DOHH2 (cell line): ENCODE measurements around the gene PRPH.

Source experiments
- H3F3A ChIP-seq: fragments of 200-600 bp; sonication (generic), shearing (Covaris generic); 2 replicates; pipeline ENCODE4 v1.6.0; 2016; ENCODE audit warnings: antibody characterized with exemption, mild to moderate bottlenecking; ENCODE audit not compliant: control insufficient read depth, insufficient read depth
- H3K27ac ChIP-seq: fragments of 200-600 bp; sonication (generic); 2 replicates; pipeline ENCODE4 v1.5.1; 2014; ENCODE audit warnings: low read depth, mild to moderate bottlenecking, low read length, moderate library complexity
- H3K27me3 ChIP-seq: fragments of 200-600 bp; sonication (generic); 2 replicates; pipeline ENCODE4 v1.6.1; 2014; ENCODE audit warnings: mild to moderate bottlenecking, low read length, mixed read lengths; ENCODE audit not compliant: control insufficient read depth
- H3K36me3 ChIP-seq: fragments of 200-600 bp; sonication (generic); 2 replicates; pipeline ENCODE4 v1.6.1; 2014; ENCODE audit warnings: mild to moderate bottlenecking, low read length, moderate library complexity, mixed read lengths; ENCODE audit not compliant: control insufficient read depth
- H3K4me1 ChIP-seq: fragments of 200-600 bp; sonication (generic); 2 replicates; pipeline ENCODE4 v1.6.1; 2014; ENCODE audit warnings: mild to moderate bottlenecking, low read length, mixed read lengths; ENCODE audit not compliant: control insufficient read depth
- H3K4me2 ChIP-seq: fragments of 200-600 bp; sonication (generic); 2 replicates; pipeline ENCODE4 v1.6.0; 2014; ENCODE audit warnings: mild to moderate bottlenecking, low read length, moderate library complexity
- H3K4me3 ChIP-seq: fragments of 200-600 bp; sonication (generic); 2 replicates; pipeline ENCODE4 v1.5.1; 2014; ENCODE audit warnings: mild to moderate bottlenecking, low read length, mixed read lengths
- H3K79me2 ChIP-seq: fragments of 200-600 bp; sonication (generic); 2 replicates; pipeline ENCODE4 v1.6.1; 2014; ENCODE audit warnings: mild to moderate bottlenecking, low read length, mixed read lengths; ENCODE audit not compliant: control insufficient read depth
- H3K9me2 ChIP-seq: fragments of 200-600 bp; sonication (generic); replicated peaks from 2 replicates; pipeline ENCODE4 v1.6.1; 2014; ENCODE audit warnings: mild to moderate bottlenecking, low read length, mixed read lengths; ENCODE audit not compliant: control insufficient read depth
- H3K9me3 ChIP-seq: fragments of 200-600 bp; sonication (generic); 2 replicates; pipeline ENCODE4 v1.6.1; 2014; ENCODE audit warnings: antibody characterized with exemption, low read length, mixed read lengths; ENCODE audit not compliant: control insufficient read depth, insufficient read depth
- H4K20me1 ChIP-seq: fragments of 200-600 bp; sonication (generic); 2 replicates; pipeline ENCODE4 v1.6.0; 2014; ENCODE audit warnings: low read depth, mild to moderate bottlenecking, antibody characterized with exemption, low read length, moderate library complexity; ENCODE audit not compliant: control insufficient read depth, insufficient read depth
- EZH2phosphoT487 ChIP-seq: fragments of 200-600 bp; sonication (generic); IDR thresholded peaks from 2 replicates; pipeline ENCODE4 v1.6.1; 2017; ENCODE audit warnings: borderline replicate concordance, mild to moderate bottlenecking, antibody characterized with exemption, low read length, moderate library complexity, mixed read lengths
- TF ChIP-seq, protein P1 (sequence below): fragments of 200-600 bp; sonication (generic); IDR thresholded peaks from one replicate; pipeline ENCODE4 v1.5.1; 2014; ENCODE audit warnings: antibody characterized with exemption, mild to moderate bottlenecking, low read depth, low read length; ENCODE audit not compliant: poor library complexity, severe bottlenecking

PRPH gene

DNA sequence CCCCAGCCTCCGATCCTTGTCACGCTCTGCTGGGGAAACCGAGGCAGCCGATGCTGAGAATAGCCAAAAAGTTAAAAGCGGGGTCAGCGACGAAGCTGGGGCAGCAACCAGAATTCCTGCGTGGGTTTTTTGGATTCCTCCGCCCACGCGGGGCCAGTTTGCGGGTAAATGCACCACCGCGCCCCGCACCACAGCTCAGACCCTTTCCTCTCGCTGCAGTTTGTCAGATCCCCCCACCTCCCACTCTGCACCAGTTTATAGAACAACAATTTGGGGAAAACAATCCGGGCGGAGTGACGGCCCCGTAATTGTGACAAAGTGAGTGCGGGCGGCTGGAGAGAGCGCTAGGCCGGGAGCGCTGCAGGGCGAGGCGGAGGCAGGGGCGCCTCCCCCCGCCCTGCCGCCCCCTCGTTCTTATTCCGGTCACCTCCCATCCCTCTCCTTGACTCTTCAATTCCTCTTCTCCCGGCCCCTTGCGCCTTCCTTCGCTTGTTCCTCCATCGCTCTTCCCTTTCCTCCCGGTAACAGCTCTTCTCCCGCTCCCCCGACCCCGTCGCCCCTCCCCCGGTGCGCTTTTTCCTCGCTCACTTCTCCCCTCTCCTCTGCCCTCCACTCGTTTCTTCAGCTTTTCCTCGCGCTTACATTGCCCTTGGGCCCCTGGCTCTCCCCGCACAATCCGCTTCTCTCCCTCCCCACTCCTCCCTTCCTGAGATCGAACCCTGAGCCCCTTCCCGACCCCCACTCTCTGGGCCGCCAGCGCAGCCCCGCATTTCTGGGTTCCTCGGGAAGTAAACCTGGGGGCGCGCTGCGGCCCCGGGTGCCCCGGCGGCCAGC lies 51.1 kb downstream of the PRPH start:
- H3K9me3 ChIP-seq = no peaks in the 10 kb centered on the region
- no peaks in the 10 kb centered on the region for H3K36me3 ChIP-seq
- H3K4me2 ChIP-seq = peak overlapping the region; percentile 62
- H3K27ac ChIP-seq = no peak overlapping the region
- peak overlapping the region; percentile 52 for H3K4me3 ChIP-seq
- H4K20me1 ChIP-seq = 0 out of 2 replicates have a peak, but pooled peaks cover 2% of the 10 kb centered on the region
- H3K9me2 ChIP-seq = no peaks in the 10 kb centered on the region
- H3K79me2 ChIP-seq = no peaks in the 10 kb centered on the region
- peaks cover 7% of the 10 kb centered on the region; the same call in 1 of the 2 replicates for H3F3A ChIP-seq
- H3K27me3 ChIP-seq = peaks cover 69% of the 10 kb centered on the region
- peaks cover 58% of the 10 kb centered on the region for H3K4me1 ChIP-seq
- TF ChIP-seq, protein P1, sequence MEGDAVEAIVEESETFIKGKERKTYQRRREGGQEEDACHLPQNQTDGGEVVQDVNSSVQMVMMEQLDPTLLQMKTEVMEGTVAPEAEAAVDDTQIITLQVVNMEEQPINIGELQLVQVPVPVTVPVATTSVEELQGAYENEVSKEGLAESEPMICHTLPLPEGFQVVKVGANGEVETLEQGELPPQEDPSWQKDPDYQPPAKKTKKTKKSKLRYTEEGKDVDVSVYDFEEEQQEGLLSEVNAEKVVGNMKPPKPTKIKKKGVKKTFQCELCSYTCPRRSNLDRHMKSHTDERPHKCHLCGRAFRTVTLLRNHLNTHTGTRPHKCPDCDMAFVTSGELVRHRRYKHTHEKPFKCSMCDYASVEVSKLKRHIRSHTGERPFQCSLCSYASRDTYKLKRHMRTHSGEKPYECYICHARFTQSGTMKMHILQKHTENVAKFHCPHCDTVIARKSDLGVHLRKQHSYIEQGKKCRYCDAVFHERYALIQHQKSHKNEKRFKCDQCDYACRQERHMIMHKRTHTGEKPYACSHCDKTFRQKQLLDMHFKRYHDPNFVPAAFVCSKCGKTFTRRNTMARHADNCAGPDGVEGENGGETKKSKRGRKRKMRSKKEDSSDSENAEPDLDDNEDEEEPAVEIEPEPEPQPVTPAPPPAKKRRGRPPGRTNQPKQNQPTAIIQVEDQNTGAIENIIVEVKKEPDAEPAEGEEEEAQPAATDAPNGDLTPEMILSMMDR = no peak
- peak; percentile 93 for TF ChIP-seq EZH2phosphoT487

DNA sequence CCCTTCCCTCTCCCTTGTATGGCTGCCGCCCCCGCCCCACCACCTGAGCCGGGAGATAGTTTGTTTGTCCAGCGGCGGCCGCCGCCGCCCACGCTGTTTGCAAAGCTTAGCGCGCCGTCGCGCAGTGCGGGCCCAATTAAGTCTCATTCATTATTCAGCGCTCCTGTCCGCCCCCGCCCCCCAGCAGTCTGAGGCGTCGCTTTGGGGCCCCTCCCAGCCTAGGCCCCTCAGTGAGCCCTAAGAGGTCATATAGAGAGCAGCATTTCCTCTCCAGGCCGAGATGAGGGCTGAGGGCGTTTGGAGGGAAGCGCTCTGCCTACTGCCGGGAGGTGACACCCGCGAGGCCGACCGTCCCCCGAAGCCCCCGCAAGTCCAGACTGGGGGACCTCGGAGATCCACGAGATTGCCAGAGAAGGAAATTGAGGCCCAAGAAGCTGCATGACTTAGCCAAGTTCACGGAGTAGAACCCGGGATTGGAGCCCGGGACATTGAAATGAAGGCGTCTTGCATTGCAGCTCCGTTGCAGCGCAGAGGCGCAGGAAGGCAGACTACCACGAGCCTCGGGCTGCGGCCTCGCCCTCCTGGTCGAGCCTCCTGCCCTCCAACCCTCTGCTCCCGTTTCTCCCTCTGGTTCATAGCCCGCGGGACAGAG lies 51.8 kb downstream of the PRPH start, which contains the start of gene DNAJC22:
DNAJC22 (plus strand) TSS at position 230 of the 652 bp plus-strand sequence. CDS start 1,985 bp downstream, outside the sequence.
- Histone ChIP-seq H4K20me1 (0 out of 2 replicates have a peak, but pooled peaks cover 2% of the 10 kb centered on the region), H3K27ac (no peak within 1 kb of the TSS), H3K27me3 (peaks cover 62% of the 10 kb centered on the region), H3K4me2 (peak within 1 kb of the TSS; percentile 62), H3K36me3 (no peaks in the 10 kb centered on the region), H3K9me3 (no peaks in the 10 kb centered on the region), H3K4me3 (peak within 1 kb of the TSS; percentile 52), H3K79me2 (no peaks in the 10 kb centered on the region), H3F3A (peaks cover 7% of the 10 kb centered on the region; the same call in 1 of the 2 replicates), H3K9me2 (no peaks in the 10 kb centered on the region), H3K4me1 (peaks cover 58% of the 10 kb centered on the region)
- TF ChIP-seq, protein P1 = no peak
- peak; percentile 97; the same call in 1 of the 2 replicates for TF ChIP-seq EZH2phosphoT487

DNA sequence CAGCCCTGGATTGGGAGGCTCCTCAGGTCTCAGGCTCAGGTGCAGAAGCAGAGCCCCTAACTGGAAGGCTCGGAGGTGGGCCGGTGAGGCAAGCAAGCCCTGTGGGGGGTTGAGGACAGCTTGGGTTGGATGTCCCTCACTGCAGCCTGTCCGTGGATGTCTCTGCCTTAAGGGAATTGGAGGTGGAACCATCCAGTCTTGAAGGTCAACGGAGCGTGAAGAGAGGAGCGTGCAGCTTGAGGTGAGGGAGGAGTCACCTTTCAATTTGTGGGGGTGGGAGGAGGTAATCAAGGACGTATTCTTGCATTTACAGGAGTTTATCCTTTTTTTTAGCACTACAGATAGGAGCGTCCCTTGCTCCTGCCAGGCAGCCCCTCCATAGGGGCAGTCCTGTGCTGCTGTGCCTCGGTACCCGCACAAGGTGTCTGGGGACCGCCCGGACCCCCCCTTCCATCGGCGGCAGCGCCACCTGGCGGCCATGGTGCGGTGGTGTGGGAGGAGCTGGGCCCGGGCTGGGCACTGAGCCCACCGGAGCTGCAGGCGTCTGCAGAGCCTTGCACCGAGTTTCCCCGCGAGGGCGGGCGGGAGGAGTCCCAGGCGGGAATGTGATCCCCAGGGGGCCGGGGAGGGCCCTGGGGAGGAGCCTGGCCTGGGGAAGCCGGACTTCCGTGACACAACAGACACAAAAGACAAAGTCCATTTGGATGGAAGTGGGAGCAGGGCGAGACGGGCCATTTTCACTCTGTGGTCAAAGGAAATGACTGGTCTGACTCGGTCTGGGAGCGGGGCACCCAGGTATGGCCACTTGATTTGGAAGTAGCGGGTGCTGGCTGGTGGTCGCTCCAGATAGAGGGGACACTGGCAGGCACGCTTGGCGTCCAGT lies 52.6 kb downstream of the PRPH start:
- Histone ChIP-seq H3K27me3 (peaks cover 56% of the 10 kb centered on the region), H3K4me1 (peaks cover 51% of the 10 kb centered on the region), H3K4me2 (peak overlapping the region; percentile 62), H3K9me2 (no peaks in the 10 kb centered on the region), H3F3A (peaks cover 7% of the 10 kb centered on the region; the same call in 1 of the 2 replicates), H3K9me3 (no peaks in the 10 kb centered on the region), H3K79me2 (no peaks in the 10 kb centered on the region), H3K4me3 (peak overlapping the region; percentile 52), H3K36me3 (no peaks in the 10 kb centered on the region), H4K20me1 (0 out of 2 replicates have a peak, but pooled peaks cover 2% of the 10 kb centered on the region), H3K27ac (no peak overlapping the region)
- TF ChIP-seq, protein P1 = peak; percentile 98
- TF ChIP-seq EZH2phosphoT487 = no peak
